Lower leg skin (tissue), 3 donors: ENCODE measurements around the gene ASB2.

Experiments used
- POLR2A ChIP-seq, 2 donors: fragments of 450-650 bp; IDR thresholded peaks; one replicate each; pipeline ENCODE4 v1.6.1; 2016 to 2017; ENCODE audit warnings: antibody characterized with exemption in 2 of 2, mild to moderate bottlenecking in 1 of 2, moderate library complexity in 1 of 2
- TF ChIP-seq, protein P1 (sequence below), 3 donors: fragments of 450-650 bp; IDR thresholded peaks; one replicate each; pipeline ENCODE4 v1.5.1; 2016; ENCODE audit warnings: antibody characterized with exemption in 3 of 3, mild to moderate bottlenecking in 3 of 3, moderate library complexity in 2 of 3

GRCh38 chr14:93958567-93959238 lies 17.7 kb downstream of the ASB2 start:
- TF ChIP-seq, protein P1, sequence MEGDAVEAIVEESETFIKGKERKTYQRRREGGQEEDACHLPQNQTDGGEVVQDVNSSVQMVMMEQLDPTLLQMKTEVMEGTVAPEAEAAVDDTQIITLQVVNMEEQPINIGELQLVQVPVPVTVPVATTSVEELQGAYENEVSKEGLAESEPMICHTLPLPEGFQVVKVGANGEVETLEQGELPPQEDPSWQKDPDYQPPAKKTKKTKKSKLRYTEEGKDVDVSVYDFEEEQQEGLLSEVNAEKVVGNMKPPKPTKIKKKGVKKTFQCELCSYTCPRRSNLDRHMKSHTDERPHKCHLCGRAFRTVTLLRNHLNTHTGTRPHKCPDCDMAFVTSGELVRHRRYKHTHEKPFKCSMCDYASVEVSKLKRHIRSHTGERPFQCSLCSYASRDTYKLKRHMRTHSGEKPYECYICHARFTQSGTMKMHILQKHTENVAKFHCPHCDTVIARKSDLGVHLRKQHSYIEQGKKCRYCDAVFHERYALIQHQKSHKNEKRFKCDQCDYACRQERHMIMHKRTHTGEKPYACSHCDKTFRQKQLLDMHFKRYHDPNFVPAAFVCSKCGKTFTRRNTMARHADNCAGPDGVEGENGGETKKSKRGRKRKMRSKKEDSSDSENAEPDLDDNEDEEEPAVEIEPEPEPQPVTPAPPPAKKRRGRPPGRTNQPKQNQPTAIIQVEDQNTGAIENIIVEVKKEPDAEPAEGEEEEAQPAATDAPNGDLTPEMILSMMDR (IDR thresholded peaks at IDR 0.05): no peak
- no peak for TF ChIP-seq POLR2A (IDR thresholded peaks at IDR 0.05)
